T-helper 22 cell (primary cell): ENCODE measurements around the gene ZNRF3.
"Not testable (repeated sequence)": the region's sequence is repeated elsewhere in the genome, so short reads cannot be mapped to it uniquely, and the experiment has no call there.

Source experiments
- DNase-seq: peaks from one replicate; pipeline ENCODE4 v3.0.0-alpha.2; 2020; ENCODE audit warnings: low read depth

Gene ZNRF3

GRCh38 chr22:28933321-28933720, 49.9 kb downstream of the ZNRF3 start:
- DNase-seq, result no peak

GRCh38 chr22:28934026-28934425, 50.7 kb downstream of the ZNRF3 start:
- DNase-seq, result no peak

GRCh38 chr22:28935140-28935539, 51.8 kb downstream of the ZNRF3 start:
- no peak for DNase-seq

- DNase-seq, result no peak
Measured at GRCh38 chr22:28935713-28936112, 52.3 kb downstream of the ZNRF3 start.

GRCh38 chr22:28936200-28936599, 52.8 kb downstream of the ZNRF3 start:
- DNase-seq, result no peak

GRCh38 chr22:28937206-28938025, 54.0 kb downstream of the ZNRF3 start:
- DNase-seq, result no peak

GRCh38 chr22:28938286-28938833, 55.0 kb downstream of the ZNRF3 start:
- DNase-seq, result no peak

- DNase-seq, result no peak
Measured at GRCh38 chr22:28939394-28939793, 56.0 kb downstream of the ZNRF3 start.

GRCh38 chr22:28939932-28940331, 56.6 kb downstream of the ZNRF3 start:
- no peak for DNase-seq

GRCh38 chr22:28940441-28940840, 57.1 kb downstream of the ZNRF3 start:
- no peak for DNase-seq

- no peak for DNase-seq
Measured at GRCh38 chr22:28942333-28942732, 59.0 kb downstream of the ZNRF3 start.

- DNase-seq, result no peak
Measured at GRCh38 chr22:28942801-28943500, 59.6 kb downstream of the ZNRF3 start.

- no peak for DNase-seq
Measured at GRCh38 chr22:28943501-28943879, 60.1 kb downstream of the ZNRF3 start.

- DNase-seq, result no peak
Measured at GRCh38 chr22:28947125-28947524, 63.8 kb downstream of the ZNRF3 start.

- DNase-seq, result no peak
Measured at GRCh38 chr22:28948424-28948823, 65.1 kb downstream of the ZNRF3 start.

GRCh38 chr22:28948860-28949551, 65.6 kb downstream of the ZNRF3 start:
- DNase-seq, result not testable (repeated sequence)

- DNase-seq, result no peak
Measured at GRCh38 chr22:28949788-28950187, 66.4 kb downstream of the ZNRF3 start.

GRCh38 chr22:28950617-28951411, 67.4 kb downstream of the ZNRF3 start:
- DNase-seq, result no peak

GRCh38 chr22:28951530-28951929, 68.2 kb downstream of the ZNRF3 start:
- DNase-seq, result no peak

- DNase-seq, result no peak
Measured at GRCh38 chr22:28951969-28952521, 68.7 kb downstream of the ZNRF3 start.

- DNase-seq, result no peak
Measured at GRCh38 chr22:28952857-28953256, 69.5 kb downstream of the ZNRF3 start.
